Fibroblast of lung (primary cell): ENCODE data around the gene ZNF341. TPM values are rescaled to one million over a fixed set of nuclear protein-coding genes. Genes with fewer than 3 reads are reported as not detected.
A peak's percentile ranks its signal among the peaks of the same experiment; 100 is the strongest.

ENCODE experiments used
- DNase-seq, 2 donors: peaks; one replicate each; pipeline versions ENCODE4 v3.0.0 to v3.0.0-alpha.2; 2010; ENCODE audit warnings: low read depth in 2 of 2
- H2AFZ ChIP-seq: 2 replicates; pipeline ENCODE4 v1.5.1; 2012; ENCODE audit warnings: low read length, control low read depth, inconsistent platforms
- H3K27ac ChIP-seq: 2 replicates; pipeline ENCODE4 v1.5.1; 2011; ENCODE audit warnings: low read length, control low read depth; ENCODE audit not compliant: insufficient read depth
- H3K27me3 ChIP-seq: 2 replicates; pipeline ENCODE4 v1.5.1; 2011; ENCODE audit warnings: mild to moderate bottlenecking, low read length; ENCODE audit not compliant: control insufficient read depth, insufficient read depth
- H3K36me3 ChIP-seq: 2 replicates; pipeline ENCODE4 v1.5.1; 2011; ENCODE audit warnings: low read length; ENCODE audit not compliant: control insufficient read depth, insufficient read depth
- H3K4me1 ChIP-seq: 2 replicates; pipeline ENCODE4 v1.5.1; 2011; ENCODE audit warnings: low read length; ENCODE audit not compliant: control insufficient read depth, insufficient read depth; ENCODE audit errors: extremely low read depth
- H3K4me2 ChIP-seq: 2 replicates; pipeline ENCODE4 v1.5.1; 2011; ENCODE audit warnings: low read length, control low read depth; ENCODE audit not compliant: insufficient read depth; ENCODE audit errors: extremely low read depth
- H3K4me3 ChIP-seq, 4 experiments: fragments of 200-600 bp in 1 of 4; sonication (generic) in 1 of 4; replicated peaks in 1 of 4; 2 replicates each; pipeline ENCODE4 v1.5.1; 2011 to 2016; ENCODE audit warnings: low read length in 4 of 4, low read depth in 3 of 4, mild to moderate bottlenecking in 3 of 4, control low read depth in 2 of 4, inconsistent platforms in 1 of 4, mixed read lengths in 1 of 4; ENCODE audit not compliant: insufficient read depth in 1 of 4; ENCODE audit errors: control extremely low read depth in 1 of 4
- H3K79me2 ChIP-seq: 2 replicates; pipeline ENCODE4 v1.5.1; 2012; ENCODE audit warnings: mild to moderate bottlenecking, low read length, inconsistent platforms; ENCODE audit not compliant: control insufficient read depth, insufficient read depth
- H3K9ac ChIP-seq: 2 replicates; pipeline ENCODE4 v1.5.1; 2011; ENCODE audit warnings: mild to moderate bottlenecking, low read length, control low read depth; ENCODE audit not compliant: insufficient read depth
- H3K9me3 ChIP-seq: 2 replicates; pipeline ENCODE4 v1.5.1; 2012; ENCODE audit warnings: low read depth, low read length; ENCODE audit not compliant: control insufficient read depth, insufficient read depth
- H4K20me1 ChIP-seq: 2 replicates; pipeline ENCODE4 v1.5.1; 2011; ENCODE audit warnings: low read length; ENCODE audit not compliant: control insufficient read depth, insufficient read depth; ENCODE audit errors: extremely low read depth
- CTCF ChIP-seq, 2 donors: IDR thresholded peaks in 1 of 2; conservative IDR thresholded peaks in 1 of 2; 1 replicate in 1 of 2; 2 replicates in 1 of 2; pipeline ENCODE4 v1.5.1; 2011 to 2012; ENCODE audit warnings: low read length in 2 of 2, control low read depth in 1 of 2, inconsistent platforms in 1 of 2, low read depth in 1 of 2, mild to moderate bottlenecking in 1 of 2
- EZH2 ChIP-seq: IDR thresholded peaks from 2 replicates; pipeline ENCODE4 v1.5.1; 2012; ENCODE audit warnings: low read length, control low read depth, mild to moderate bottlenecking; ENCODE audit errors: missing control alignments
- polyA plus RNA-seq, 2 donors: library from polyadenylated mRNA; depleted of rRNA in 1 of 2; stranded (reverse) in 1 of 2; unstranded in 1 of 2; fragments of >200 nt; gene quantifications; 2 replicates each; pipeline ENCODE4 v1.2.1, GENCODE V29; 2011 to 2012; ENCODE audit warnings: missing spikeins in 1 of 2
- total RNA-seq: library from RNA; depleted of rRNA; stranded (reverse); fragments of >200 nt; gene quantifications from 2 replicates; pipeline ENCODE4 v1.2.1, GENCODE V29; 2014

Gene ZNF341
- total and polyA plus RNA-seq, 2 donors (not counting 1 experiment from before 2014, with no cell fraction given): 0.99 to 1.1 TPM

DNA sequence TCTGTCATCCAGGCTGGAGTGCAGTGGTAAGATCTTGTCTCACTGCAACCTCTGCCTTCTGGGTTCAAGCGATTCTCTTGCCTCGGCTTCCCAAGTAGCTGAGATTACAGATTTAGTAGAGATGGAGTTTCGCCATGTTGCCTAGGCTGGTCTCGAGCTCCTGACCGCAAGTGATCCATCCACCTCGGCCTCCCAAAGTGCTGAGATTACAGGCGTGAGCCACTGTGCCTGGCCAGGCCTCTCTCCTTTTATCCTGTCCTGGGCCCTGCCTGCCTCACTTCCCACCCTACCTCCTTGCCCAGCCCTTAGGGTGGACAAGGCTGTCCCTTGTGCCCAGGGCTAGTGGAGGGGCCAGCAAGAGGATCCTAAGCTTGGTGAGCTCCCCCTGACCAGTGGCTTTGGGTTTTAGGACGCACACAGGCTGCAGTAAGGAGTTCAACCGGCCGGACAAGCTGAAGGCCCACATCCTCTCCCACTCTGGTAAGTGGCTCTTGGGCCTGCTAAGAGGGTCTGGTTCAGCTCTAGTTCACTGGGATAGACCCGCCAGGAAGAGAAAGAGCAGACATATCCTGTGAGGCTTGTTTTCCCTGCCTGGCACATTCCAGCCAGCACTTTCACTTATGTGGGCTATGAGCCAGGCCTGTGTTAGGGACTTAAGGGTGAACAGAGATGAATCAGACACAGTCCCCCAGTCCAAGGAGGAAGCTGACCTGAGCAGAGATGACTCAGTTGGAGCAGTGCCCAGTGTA is 57.5 kb downstream of the ZNF341 start:
- no peak for TF ChIP-seq EZH2
- no peak for TF ChIP-seq CTCF (conservative IDR thresholded peaks at IDR 0.05 in 1 of 2, IDR thresholded peaks at IDR 0.05 in 1 of 2; ENCODE audit: low read depth in 1 of 2, low read length in 2 of 2)
- Histone ChIP-seq H3K4me2 (peak overlapping the region; percentile 75), H3K9me3 (no peaks in the 10 kb centered on the region), H2AFZ (peak overlapping the region; percentile 2), H3K27ac (no peak overlapping the region), H3K36me3 (peaks cover 3% of the 10 kb centered on the region), H3K27me3 (no peaks in the 10 kb centered on the region), H4K20me1 (no peaks in the 10 kb centered on the region), H3K4me3 (no peak overlapping the region), H3K4me1 (peaks cover 7% of the 10 kb centered on the region), H3K79me2 (no peaks in the 10 kb centered on the region), H3K9ac (no peak overlapping the region)
- peak; percentile 86 to 98 for DNase-seq

DNA sequence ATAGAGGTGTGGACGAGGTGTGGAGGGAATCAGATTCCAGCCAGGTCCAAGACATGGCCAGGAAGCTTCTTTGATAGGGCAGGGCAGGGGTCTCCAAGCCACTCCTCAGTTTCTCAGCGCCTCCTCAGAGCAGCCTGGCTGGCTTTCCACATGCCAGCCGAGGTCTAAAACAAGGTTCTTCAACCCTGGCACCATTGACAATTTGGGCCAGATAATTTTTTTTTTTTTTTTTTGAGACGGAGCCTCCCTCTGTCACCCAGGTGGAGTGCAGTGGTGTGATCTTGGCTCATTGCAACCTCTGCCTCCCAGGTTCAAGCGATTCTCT is 58.0 kb downstream of the ZNF341 start:
- Histone ChIP-seq H3K4me3 (no peak overlapping the region), H3K4me2 (peak overlapping the region; percentile 75), H3K9ac (no peak overlapping the region), H2AFZ (no peak overlapping the region), H4K20me1 (no peaks in the 10 kb centered on the region), H3K4me1 (peaks cover 7% of the 10 kb centered on the region), H3K27ac (no peak overlapping the region), H3K36me3 (peaks cover 3% of the 10 kb centered on the region), H3K9me3 (no peaks in the 10 kb centered on the region), H3K79me2 (no peaks in the 10 kb centered on the region), H3K27me3 (no peaks in the 10 kb centered on the region)
- TF ChIP-seq CTCF (conservative IDR thresholded peaks at IDR 0.05 in 1 of 2, IDR thresholded peaks at IDR 0.05 in 1 of 2; ENCODE audit: low read depth in 1 of 2, low read length in 2 of 2): no peak
- TF ChIP-seq EZH2: no peak
- no peak for DNase-seq

DNA sequence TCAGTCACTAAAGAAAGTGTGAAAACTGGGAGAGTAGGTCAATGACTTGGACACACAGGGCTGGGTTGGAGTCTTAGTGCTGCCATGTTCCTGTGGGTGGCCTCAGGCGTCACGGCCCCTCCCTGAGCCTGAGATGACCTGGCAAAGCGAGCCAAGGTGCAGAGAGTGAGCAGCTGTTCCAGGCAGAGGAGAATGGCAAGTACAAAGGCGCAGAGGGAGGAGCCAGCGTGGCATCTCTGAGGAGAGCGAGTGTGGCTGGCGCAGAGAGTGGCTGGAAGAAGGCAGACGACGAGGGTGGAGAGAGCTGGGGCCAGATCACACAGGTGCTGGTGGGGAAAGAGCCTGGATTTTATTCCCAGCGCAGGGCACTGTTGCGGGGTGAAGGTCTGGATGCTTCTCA is 58.8 kb downstream of the ZNF341 start:
- no peak for DNase-seq
- H3K4me1 ChIP-seq: peaks cover 7% of the 10 kb centered on the region
- H3K36me3 ChIP-seq: peaks cover 3% of the 10 kb centered on the region

More for the DNA sequence above, 58.8 kb downstream of the ZNF341 start:
- no peaks in the 10 kb centered on the region for H3K27me3 ChIP-seq
- no peak for TF ChIP-seq CTCF (conservative IDR thresholded peaks at IDR 0.05 in 1 of 2, IDR thresholded peaks at IDR 0.05 in 1 of 2; ENCODE audit: low read depth in 1 of 2, low read length in 2 of 2)
- TF ChIP-seq EZH2: no peak
- H3K27ac ChIP-seq: no peak overlapping the region
- no peaks in the 10 kb centered on the region for H4K20me1 ChIP-seq
- no peaks in the 10 kb centered on the region for H3K79me2 ChIP-seq
- no peak overlapping the region for H3K4me2 ChIP-seq
- no peak overlapping the region for H3K4me3 ChIP-seq
- H3K9me3 ChIP-seq: no peaks in the 10 kb centered on the region
- no peak overlapping the region for H2AFZ ChIP-seq
- H3K9ac ChIP-seq: no peak overlapping the region
